IMR-90 (cell line): ENCODE measurements around the gene OR10H2. TPM values are rescaled to one million over a fixed set of nuclear protein-coding genes. Genes with fewer than 3 reads are reported as not detected.

ENCODE experiments used
- ATAC-seq: fragments of 200-7000 bp; cut with Tn5 transposase; 2 replicates; pipeline ENCODE4 v1.9.1; 2020; ENCODE audit warnings: low read depth, mild to moderate bottlenecking, moderate library complexity
- BruUV-seq: library from RNA; stranded (reverse); fragments of 400-500 nt; replicated peaks from 2 replicates; lab custom pipeline; 2021; lab: Mats Ljungman, UMichigan
- CTCF ChIA-PET: fragments of 300-600 bp; formaldehyde crosslinking; extraction: SDS; loops from one replicate; lab custom pipeline; 2021; ENCODE audit warnings: antibody characterized with exemption; lab: Yijun Ruan, JAX
- POLR2A ChIA-PET: fragments of 300-600 bp; sonication (Branson Sonifier 250); formaldehyde crosslinking; loops from one replicate; lab custom pipeline; 2022; ENCODE audit warnings: antibody characterized with exemption; ENCODE audit not compliant: unreplicated experiment; lab: Charles Lee
- DNase-seq: peaks from one replicate; pipeline ENCODE4 v3.0.0; 2013
- H2AFZ ChIP-seq: replicated peaks from 2 replicates; pipeline ENCODE3; 2013; ENCODE audit warnings: low read length, mild to moderate bottlenecking; ENCODE audit not compliant: poor library complexity
- H2AK5ac ChIP-seq: 2 replicates; pipeline ENCODE4 v1.6.1; 2013; ENCODE audit warnings: low read depth, low read length, inconsistent platforms
- H2AK9ac ChIP-seq: replicated peaks from 2 replicates; pipeline ENCODE3; 2013; ENCODE audit warnings: mild to moderate bottlenecking, low read depth, low read length, moderate library complexity; ENCODE audit not compliant: poor library complexity
- H2BK120ac ChIP-seq: 2 replicates; pipeline ENCODE4 v1.6.1; 2013; ENCODE audit warnings: low read depth, low read length, inconsistent platforms
- H2BK15ac ChIP-seq: 3 replicates; pipeline ENCODE4 v1.6.1; 2013; ENCODE audit warnings: low read depth, low read length, inconsistent platforms
- H2BK20ac ChIP-seq: 2 replicates; pipeline ENCODE4 v1.6.1; 2013; ENCODE audit warnings: low read depth, mild to moderate bottlenecking, inconsistent platforms, low read length, moderate library complexity
- H2BK5ac ChIP-seq: 2 replicates; pipeline ENCODE4 v1.6.1; 2013; ENCODE audit warnings: mild to moderate bottlenecking, low read depth, low read length, inconsistent platforms; ENCODE audit not compliant: poor library complexity, severe bottlenecking
- H3K14ac ChIP-seq: replicated peaks from 2 replicates; pipeline ENCODE4 v1.6.1; 2013; ENCODE audit warnings: low read depth, low read length, inconsistent platforms
- H3K18ac ChIP-seq: 2 replicates; pipeline ENCODE4 v1.6.1; 2013; ENCODE audit warnings: low read depth, low read length, control low read depth
- H3K23ac ChIP-seq: 2 replicates; pipeline ENCODE4 v1.6.1; 2013; ENCODE audit warnings: low read depth, low read length, inconsistent platforms
- H3K27ac ChIP-seq: 2 replicates; pipeline ENCODE4 v1.5.1; 2013; ENCODE audit warnings: mild to moderate bottlenecking, control low read depth, low read length; ENCODE audit not compliant: insufficient read depth
- H3K27me3 ChIP-seq: 2 replicates; pipeline ENCODE4 v1.6.1; 2013; ENCODE audit warnings: low read length; ENCODE audit not compliant: control insufficient read depth, insufficient read depth
- H3K36me3 ChIP-seq: 2 replicates; pipeline ENCODE4 v1.6.1; 2013; ENCODE audit warnings: low read length, mixed read lengths; ENCODE audit not compliant: control insufficient read depth, insufficient read depth
- H3K4ac ChIP-seq: 2 replicates; pipeline ENCODE4 v1.6.1; 2013; ENCODE audit warnings: low read depth, low read length, inconsistent platforms
- H3K4me1 ChIP-seq: 2 replicates; pipeline ENCODE4 v1.6.1; 2013; ENCODE audit warnings: low read length, mixed read lengths; ENCODE audit not compliant: control insufficient read depth, insufficient read depth
- H3K4me2 ChIP-seq: 2 replicates; pipeline ENCODE4 v1.6.1; 2013; ENCODE audit warnings: low read depth, mild to moderate bottlenecking, control low read depth, low read length, moderate library complexity
- H3K4me3 ChIP-seq: 2 replicates; pipeline ENCODE4 v1.5.1; 2013; ENCODE audit warnings: low read depth, mild to moderate bottlenecking, control low read depth, low read length, moderate library complexity; ENCODE audit not compliant: insufficient read depth
- H3K56ac ChIP-seq: 2 replicates; pipeline ENCODE4 v1.6.1; 2013; ENCODE audit warnings: low read length, inconsistent platforms; ENCODE audit not compliant: insufficient read depth; ENCODE audit errors: extremely low read depth
- H3K79me1 ChIP-seq, 2 experiments: 2 replicates each; pipeline ENCODE4 v1.6.1; 2013; ENCODE audit warnings: low read length in 2 of 2, inconsistent platforms in 1 of 2, low read depth in 1 of 2
- H3K9ac ChIP-seq: 2 replicates; pipeline ENCODE4 v1.6.1; 2013; ENCODE audit warnings: low read depth, low read length, control low read depth
- H3K9me1 ChIP-seq: 2 replicates; pipeline ENCODE4 v1.6.1; 2013; ENCODE audit warnings: low read length, inconsistent platforms; ENCODE audit not compliant: insufficient read depth
- H3K9me3 ChIP-seq: 2 replicates; pipeline ENCODE4 v1.6.1; 2013; ENCODE audit warnings: low read length; ENCODE audit not compliant: control insufficient read depth, insufficient read depth
- H4K20me1 ChIP-seq: 2 replicates; pipeline ENCODE4 v1.6.1; 2013; ENCODE audit warnings: low read length, inconsistent platforms; ENCODE audit not compliant: insufficient read depth
- H4K5ac ChIP-seq: 2 replicates; pipeline ENCODE4 v1.6.1; 2013; ENCODE audit warnings: mild to moderate bottlenecking, low read depth, low read length, control low read depth
- H4K8ac ChIP-seq, 2 experiments: 2 replicates each; pipeline ENCODE4 v1.6.1; 2013; ENCODE audit warnings: low read depth in 2 of 2, low read length in 2 of 2, control low read depth in 1 of 2, inconsistent platforms in 1 of 2
- H4K91ac ChIP-seq: 2 replicates; pipeline ENCODE4 v1.6.1; 2013; ENCODE audit warnings: low read depth, low read length, inconsistent platforms; ENCODE audit not compliant: insufficient read depth
- MXI1 ChIP-seq: IDR thresholded peaks from 2 replicates; pipeline ENCODE4 v1.6.1; 2012; ENCODE audit warnings: low read depth, mild to moderate bottlenecking, low read length, moderate library complexity, borderline replicate concordance
- WGBS, 2 experiments: methylation state at CpG; one replicate each; pipeline versions ENCODE4 v1.1.5 to v1.1.7; 2013; ENCODE audit warnings: missing lambda C conversion rate in 2 of 2; ENCODE audit not compliant: insufficient read length in 1 of 2; ENCODE audit errors: extremely low coverage in 2 of 2; 5-methylcytosine and 5-hydroxymethylcytosine counted together
- dilution Hi-C: fragments of 300-500 bp; cut with HindIII; formaldehyde crosslinking; loops from one replicate; pipeline ENCODE4 v1.14.3; 2018; ENCODE audit warnings: low sequenced_read_pairs; ENCODE audit not compliant: unreplicated experiment
- in situ Hi-C: fragments of 300-500 bp; cut with MboI; formaldehyde crosslinking; loops from 3 replicates; pipeline ENCODE4 v1.14.3; 2019; ENCODE audit warnings: low sequenced_read_pairs, inconsistent platforms, mixed read lengths
- intact Hi-C: fragments of 100-400 bp; cut with micrococcal nuclease; formaldehyde crosslinking; loops from 2 replicates; pipeline ENCODE4 v1.10.0; 2022
- polyA plus RNA-seq, 3 experiments: library from polyadenylated mRNA; depleted of rRNA; stranded (reverse); fragments of >200 nt; gene quantifications; 2 replicates each; pipeline ENCODE4 v1.2.3, GENCODE V29; 2012; ENCODE audit warnings: low replicate concordance in 1 of 3
- total RNA-seq: library from RNA; depleted of rRNA; stranded (reverse); fragments of >200 nt; gene quantifications from 2 replicates; pipeline ENCODE4 v1.2.3, GENCODE V29; 2012

OR10H2 gene
- total and polyA plus RNA-seq, 2 of the 4 experiments (the other 2 are of a cell fraction) = not detected

GRCh38 chr19:15717809-15718208 lies 10.0 kb upstream of the OR10H2 start:
- no TSS peak for BruUV-seq

More at GRCh38 chr19:15717809-15718208, 10.0 kb upstream of the OR10H2 start:
- Histone ChIP-seq H3K14ac (no peak overlapping the region), H2BK120ac (no peak overlapping the region), H3K27ac (no peak overlapping the region), H3K36me3 (no peaks in the 10 kb centered on the region), H3K79me1 (no peaks in the 10 kb centered on the region), H3K4me3 (no peak overlapping the region), H3K4me1 (no peaks in the 10 kb centered on the region), H4K91ac (no peak overlapping the region), H4K8ac (no peak overlapping the region), H3K56ac (no peak overlapping the region), H3K9me1 (no peaks in the 10 kb centered on the region), H3K23ac (no peak overlapping the region), H2AK9ac (no peak overlapping the region), H4K5ac (no peak overlapping the region), H3K27me3 (no peaks in the 10 kb centered on the region), H3K9ac (no peak overlapping the region), H3K18ac (no peak overlapping the region), H2AK5ac (no peak overlapping the region), H2AFZ (no peak overlapping the region), H2BK5ac (no peak overlapping the region), H3K4me2 (no peak overlapping the region), H2BK15ac (no peak overlapping the region), H4K20me1 (no peaks in the 10 kb centered on the region), H3K4ac (no peak overlapping the region), H2BK20ac (no peak overlapping the region), H3K9me3 (peaks cover 23% of the 10 kb centered on the region)
- no peak for TF ChIP-seq MXI1
- intact Hi-C loops = no loop called here
- ChIA-PET CTCF (no interaction called here), POLR2A (no interaction called here)
- in situ Hi-C loops = no loop called here
- dilution Hi-C loops = no loop called here
- ATAC-seq = no peak
- no CpG with 5 or more reads among the region's 6 CpGs for WGBS, 2 experiments
- DNase-seq = no peak
